Trophoblast cell (in vitro differentiated cells and primary cell): ENCODE data around the gene GART.

Experiments used
- DNase-seq, 2 donors: peaks; one replicate each; pipeline ENCODE4 v3.0.0-alpha.2; 2016
- H2AFZ ChIP-seq: 2 replicates; pipeline ENCODE4 v1.6.1; 2013; ENCODE audit warnings: low read length, moderate library complexity, mild to moderate bottlenecking; ENCODE audit not compliant: insufficient read depth, poor library complexity
- H2AK5ac ChIP-seq: 2 replicates; pipeline ENCODE4 v1.6.1; 2013; ENCODE audit warnings: mild to moderate bottlenecking, low read length
- H2BK120ac ChIP-seq: 2 replicates; pipeline ENCODE4 v1.6.1; 2013; ENCODE audit warnings: low read length, mild to moderate bottlenecking, moderate library complexity; ENCODE audit not compliant: insufficient read depth, poor library complexity
- H2BK12ac ChIP-seq: 2 replicates; pipeline ENCODE4 v1.6.1; 2013; ENCODE audit warnings: mild to moderate bottlenecking, low read length, moderate library complexity
- H2BK5ac ChIP-seq: 2 replicates; pipeline ENCODE4 v1.6.1; 2013; ENCODE audit warnings: low read length, low read depth, moderate library complexity, mild to moderate bottlenecking; ENCODE audit not compliant: poor library complexity
- H3K14ac ChIP-seq: 2 replicates; pipeline ENCODE4 v1.6.1; 2013; ENCODE audit warnings: mild to moderate bottlenecking, low read length
- H3K18ac ChIP-seq: 2 replicates; pipeline ENCODE4 v1.6.1; 2013; ENCODE audit warnings: mild to moderate bottlenecking, low read length
- H3K23ac ChIP-seq: 2 replicates; pipeline ENCODE4 v1.6.1; 2013; ENCODE audit warnings: low read length
- H3K27ac ChIP-seq: 2 replicates; pipeline ENCODE4 v1.5.1; 2013; ENCODE audit warnings: low read depth, mild to moderate bottlenecking, inconsistent platforms, low read length, moderate library complexity
- H3K27me3 ChIP-seq: 2 replicates; pipeline ENCODE4 v1.6.1; 2013; ENCODE audit warnings: inconsistent platforms, mild to moderate bottlenecking, low read length, moderate library complexity; ENCODE audit not compliant: insufficient read depth
- H3K36me3 ChIP-seq, 2 experiments: 1 replicate in 1 of 2; 2 replicates in 1 of 2; pipeline ENCODE4 v1.6.1; 2013; ENCODE audit warnings: low read length in 2 of 2, mild to moderate bottlenecking in 2 of 2, moderate library complexity in 1 of 2; ENCODE audit not compliant: insufficient read depth in 2 of 2, control insufficient read depth in 1 of 2
- H3K4ac ChIP-seq: 2 replicates; pipeline ENCODE4 v1.6.1; 2013; ENCODE audit warnings: low read depth, mild to moderate bottlenecking, low read length, moderate library complexity
- H3K4me1 ChIP-seq, 2 experiments: 1 replicate in 1 of 2; 2 replicates in 1 of 2; pipeline ENCODE4 v1.6.1; 2013; ENCODE audit warnings: low read length in 2 of 2, mild to moderate bottlenecking in 2 of 2, moderate library complexity in 1 of 2; ENCODE audit not compliant: insufficient read depth in 2 of 2, control insufficient read depth in 1 of 2
- H3K4me2 ChIP-seq: 2 replicates; pipeline ENCODE4 v1.6.1; 2013; ENCODE audit warnings: inconsistent platforms, mild to moderate bottlenecking, low read length, moderate library complexity
- H3K4me3 ChIP-seq: 2 replicates; pipeline ENCODE4 v1.5.1; 2013; ENCODE audit warnings: mild to moderate bottlenecking, low read depth, low read length, inconsistent platforms
- H3K79me1 ChIP-seq: one replicate; pipeline ENCODE4 v1.6.1; 2013; ENCODE audit warnings: low read length
- H3K79me2 ChIP-seq: 2 replicates; pipeline ENCODE4 v1.6.1; 2013; ENCODE audit warnings: low read length, mild to moderate bottlenecking; ENCODE audit not compliant: control insufficient read depth, insufficient read depth, poor library complexity
- H3K9ac ChIP-seq: 2 replicates; pipeline ENCODE4 v1.6.1; 2013; ENCODE audit warnings: mild to moderate bottlenecking, low read length
- H3K9me3 ChIP-seq: 2 replicates; pipeline ENCODE4 v1.6.1; 2013; ENCODE audit warnings: low read depth, mild to moderate bottlenecking, control low read depth, inconsistent platforms, low read length; ENCODE audit not compliant: insufficient read depth
- H4K12ac ChIP-seq: 2 replicates; pipeline ENCODE4 v1.6.1; 2013; ENCODE audit warnings: low read depth, mild to moderate bottlenecking, low read length, moderate library complexity
- H4K8ac ChIP-seq: 2 replicates; pipeline ENCODE4 v1.6.1; 2013; ENCODE audit warnings: low read depth, mild to moderate bottlenecking, low read length, moderate library complexity
- H4K91ac ChIP-seq: one replicate; pipeline ENCODE4 v1.6.1; 2013; ENCODE audit warnings: low read depth, mild to moderate bottlenecking, low read length, moderate library complexity
- WGBS: extraction: QIAGEN DNeasy Blood & Tissue Kit; methylation state at CpG from one replicate; pipeline ENCODE4 v1.1.7; 2013; ENCODE audit warnings: missing lambda C conversion rate; ENCODE audit not compliant: insufficient read length, insufficient coverage; ENCODE audit errors: extremely low coverage; 5-methylcytosine and 5-hydroxymethylcytosine counted together

GART gene

GRCh38 chr21:33567914-33568313 is 26.0 kb upstream of the GART start:
- Histone ChIP-seq H3K36me3 (peaks cover 18 to 25% of the 10 kb centered on the region in 2 experiments), H2BK120ac (no peak overlapping the region), H3K4me2 (no peak overlapping the region), H3K23ac (no peak overlapping the region), H4K12ac (no peak overlapping the region), H2AK5ac (no peak overlapping the region), H3K27me3 (no peaks in the 10 kb centered on the region), H3K4me3 (no peak overlapping the region), H3K79me2 (no peaks in the 10 kb centered on the region), H3K4ac (no peak overlapping the region), H3K14ac (no peak overlapping the region), H2AFZ (no peak overlapping the region), H3K9ac (no peak overlapping the region), H2BK5ac (no peak overlapping the region), H3K79me1 (no peaks in the 10 kb centered on the region), H2BK12ac (no peak overlapping the region), H3K9me3 (no peaks in the 10 kb centered on the region), H3K27ac (no peak overlapping the region), H3K4me1 (no peaks in the 10 kb centered on the region), H3K18ac (no peak overlapping the region), H4K8ac (no peak overlapping the region), H4K91ac (no peak overlapping the region)
- no CpG with 5 or more reads among the region's 6 CpGs for WGBS
- no peak for DNase-seq

- peaks cover 16 to 22% of the 10 kb centered on the region in 2 experiments for H3K36me3 ChIP-seq
- no peak overlapping the region for H2BK12ac ChIP-seq
- no peaks in the 10 kb centered on the region for H3K79me1 ChIP-seq
- H3K14ac ChIP-seq = no peak overlapping the region
- no peak overlapping the region for H2BK120ac ChIP-seq
- no peak overlapping the region for H4K91ac ChIP-seq
- no peak overlapping the region for H3K23ac ChIP-seq
- DNase-seq = no peak
- no peak overlapping the region for H3K18ac ChIP-seq
- no peak overlapping the region for H3K4me3 ChIP-seq
- no peaks in the 10 kb centered on the region for H3K9me3 ChIP-seq
- no CpG with 5 or more reads among the region's 2 CpGs for WGBS
- H2BK5ac ChIP-seq = no peak overlapping the region
- H3K4me2 ChIP-seq = no peak overlapping the region
- no peak overlapping the region for H2AFZ ChIP-seq
- H4K12ac ChIP-seq = no peak overlapping the region
- no peaks in the 10 kb centered on the region for H3K4me1 ChIP-seq
- H3K27ac ChIP-seq = no peak overlapping the region
- H3K4ac ChIP-seq = no peak overlapping the region
- no peaks in the 10 kb centered on the region for H3K27me3 ChIP-seq
- no peaks in the 10 kb centered on the region for H3K79me2 ChIP-seq
- no peak overlapping the region for H3K9ac ChIP-seq
- H4K8ac ChIP-seq = no peak overlapping the region
- H2AK5ac ChIP-seq = no peak overlapping the region
Measured at GRCh38 chr21:33566514-33566913, 24.6 kb upstream of the GART start.

- H3K9me3 ChIP-seq = no peaks in the 10 kb centered on the region
- WGBS = no CpG with 5 or more reads among the region's 2 CpGs
Measured at GRCh38 chr21:33562389-33562788, 20.5 kb upstream of the GART start.

GRCh38 chr21:33561373-33561772 is 19.5 kb upstream of the GART start:
- no peak overlapping the region for H3K27ac ChIP-seq
- no peaks in the 10 kb centered on the region for H3K79me1 ChIP-seq
- no peak overlapping the region for H3K4me3 ChIP-seq
- H3K9ac ChIP-seq = no peak overlapping the region
- H2AK5ac ChIP-seq = no peak overlapping the region
- no peak overlapping the region for H3K14ac ChIP-seq
- H2AFZ ChIP-seq = no peak overlapping the region
- H3K9me3 ChIP-seq = no peaks in the 10 kb centered on the region
- peak in 1 of 2 donors; percentile 41 for DNase-seq
- H3K18ac ChIP-seq = no peak overlapping the region
- H4K91ac ChIP-seq = no peak overlapping the region
- no peaks in the 10 kb centered on the region for H3K79me2 ChIP-seq
- peaks cover 11 to 25% of the 10 kb centered on the region in 2 experiments for H3K36me3 ChIP-seq
- no peak overlapping the region for H3K23ac ChIP-seq
- H4K12ac ChIP-seq = no peak overlapping the region
- no peak overlapping the region for H4K8ac ChIP-seq
- H2BK12ac ChIP-seq = no peak overlapping the region
- H3K4ac ChIP-seq = no peak overlapping the region
- H3K4me2 ChIP-seq = no peak overlapping the region
- H2BK120ac ChIP-seq = no peak overlapping the region
- H3K27me3 ChIP-seq = no peaks in the 10 kb centered on the region
- H3K4me1 ChIP-seq = no peaks in the 10 kb centered on the region
- no CpG with 5 or more reads among the region's 2 CpGs for WGBS
- no peak overlapping the region for H2BK5ac ChIP-seq

More at GRCh38 chr21:33562389-33562788, 20.5 kb upstream of the GART start:
- H3K36me3 ChIP-seq = peaks cover 8 to 21% of the 10 kb centered on the region in 2 experiments
- no peak overlapping the region for H3K9ac ChIP-seq
- H3K79me1 ChIP-seq = no peaks in the 10 kb centered on the region
- H3K79me2 ChIP-seq = no peaks in the 10 kb centered on the region
- no peak overlapping the region for H3K4me2 ChIP-seq
- H3K4me1 ChIP-seq = no peaks in the 10 kb centered on the region
- no peak overlapping the region for H4K91ac ChIP-seq
- no peak overlapping the region for H2BK5ac ChIP-seq
- no peak overlapping the region for H2BK12ac ChIP-seq
- no peak overlapping the region for H3K18ac ChIP-seq
- no peaks in the 10 kb centered on the region for H3K27me3 ChIP-seq
- H3K4ac ChIP-seq = no peak overlapping the region
- no peak overlapping the region for H3K23ac ChIP-seq
- H3K4me3 ChIP-seq = no peak overlapping the region
- no peak overlapping the region for H3K14ac ChIP-seq
- no peak overlapping the region for H2AFZ ChIP-seq
- H4K12ac ChIP-seq = no peak overlapping the region
- no peak overlapping the region for H2AK5ac ChIP-seq
- H3K27ac ChIP-seq = no peak overlapping the region
- H2BK120ac ChIP-seq = no peak overlapping the region
- no peak for DNase-seq
- H4K8ac ChIP-seq = no peak overlapping the region
